LNCAP (cell line): ENCODE data around the gene DDB1.

Experiments used
- TF ChIP-seq, protein P1 (sequence below): fragments of 450-650 bp; IDR thresholded peaks from 2 replicates; pipeline ENCODE4 v1.5.1; 2017; ENCODE audit warnings: mild to moderate bottlenecking

The DDB1 gene

GRCh38 chr11:61352038-61352437 lies 19.1 kb upstream of the DDB1 start:
- TF ChIP-seq, protein P1, sequence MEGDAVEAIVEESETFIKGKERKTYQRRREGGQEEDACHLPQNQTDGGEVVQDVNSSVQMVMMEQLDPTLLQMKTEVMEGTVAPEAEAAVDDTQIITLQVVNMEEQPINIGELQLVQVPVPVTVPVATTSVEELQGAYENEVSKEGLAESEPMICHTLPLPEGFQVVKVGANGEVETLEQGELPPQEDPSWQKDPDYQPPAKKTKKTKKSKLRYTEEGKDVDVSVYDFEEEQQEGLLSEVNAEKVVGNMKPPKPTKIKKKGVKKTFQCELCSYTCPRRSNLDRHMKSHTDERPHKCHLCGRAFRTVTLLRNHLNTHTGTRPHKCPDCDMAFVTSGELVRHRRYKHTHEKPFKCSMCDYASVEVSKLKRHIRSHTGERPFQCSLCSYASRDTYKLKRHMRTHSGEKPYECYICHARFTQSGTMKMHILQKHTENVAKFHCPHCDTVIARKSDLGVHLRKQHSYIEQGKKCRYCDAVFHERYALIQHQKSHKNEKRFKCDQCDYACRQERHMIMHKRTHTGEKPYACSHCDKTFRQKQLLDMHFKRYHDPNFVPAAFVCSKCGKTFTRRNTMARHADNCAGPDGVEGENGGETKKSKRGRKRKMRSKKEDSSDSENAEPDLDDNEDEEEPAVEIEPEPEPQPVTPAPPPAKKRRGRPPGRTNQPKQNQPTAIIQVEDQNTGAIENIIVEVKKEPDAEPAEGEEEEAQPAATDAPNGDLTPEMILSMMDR, result no peak

DNA sequence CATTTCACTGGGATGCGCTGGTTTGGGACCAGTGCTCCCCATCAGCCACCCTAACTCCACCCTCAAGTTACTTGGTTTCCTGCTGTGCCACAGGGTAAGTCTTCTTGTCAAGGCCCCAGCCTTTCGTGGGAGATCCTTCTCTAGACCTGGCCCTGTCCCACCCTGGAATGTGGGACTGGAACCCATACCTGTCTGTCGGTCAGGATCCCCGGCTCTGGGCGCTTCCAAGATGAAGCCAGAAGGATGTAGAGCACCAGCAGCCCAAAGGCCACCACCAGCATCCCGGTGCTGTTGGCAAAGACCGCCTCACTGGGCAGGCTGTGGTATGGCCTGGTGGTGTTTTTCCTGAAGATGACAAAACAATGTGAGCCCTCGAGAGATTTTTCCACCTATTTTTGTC lies 17.9 kb upstream of the DDB1 start:
- TF ChIP-seq, protein P1, result no peak

- TF ChIP-seq, protein P1, result no peak
These were observed 17.4 kb upstream of the DDB1 start for GRCh38 chr11:61350336-61350735.

DNA sequence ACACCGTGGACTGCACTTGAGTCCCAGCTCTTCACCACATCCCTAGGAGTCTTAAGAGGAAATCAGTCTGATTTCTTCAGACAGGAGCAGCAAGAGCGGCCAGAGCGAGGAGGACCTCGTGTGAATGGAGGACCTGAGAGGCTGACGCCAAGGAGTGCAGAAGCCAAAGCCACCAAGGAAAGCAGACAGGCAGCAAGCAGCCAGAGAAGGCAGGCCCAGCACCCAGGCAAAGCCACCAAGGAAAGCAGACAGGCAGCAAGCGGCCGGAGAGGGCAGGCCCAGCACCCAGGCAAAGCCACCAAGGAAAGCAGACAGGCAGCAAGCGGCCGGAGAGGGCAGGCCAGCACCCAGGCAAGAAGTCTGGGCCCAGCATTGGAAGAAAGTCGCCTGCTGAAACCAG lies 17.0 kb upstream of the DDB1 start:
- TF ChIP-seq, protein P1, result no peak

GRCh38 chr11:61349189-61349751 lies 16.4 kb upstream of the DDB1 start:
- TF ChIP-seq, protein P1, result no peak

DNA sequence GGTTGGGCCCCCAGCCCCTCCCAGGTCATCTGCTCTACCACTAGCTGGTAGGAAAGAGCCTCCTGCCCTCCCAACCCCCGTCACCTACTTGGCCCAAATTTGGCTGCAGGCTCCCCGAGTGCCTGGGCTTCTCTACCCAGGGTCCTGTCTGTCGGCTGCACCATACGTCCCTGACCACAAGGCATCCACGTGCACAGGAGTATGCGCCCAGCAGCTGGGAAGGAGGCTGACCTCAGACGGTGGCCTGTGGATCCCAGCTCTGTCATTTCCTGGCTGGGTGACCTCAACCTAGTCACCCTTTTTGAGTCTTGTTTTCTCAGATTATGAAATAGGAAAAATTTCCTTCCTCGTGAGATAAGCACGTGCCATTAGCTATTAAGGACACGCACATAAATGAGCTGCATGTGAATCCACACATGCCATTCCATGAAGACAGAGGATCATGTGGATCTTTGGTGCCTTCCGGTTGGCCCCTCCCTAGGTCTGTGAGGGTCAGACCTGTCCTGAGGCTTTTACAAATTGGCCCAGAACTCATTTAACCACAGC lies 15.1 kb upstream of the DDB1 start:
- TF ChIP-seq, protein P1, result no peak

- TF ChIP-seq, protein P1, result no peak
These were observed 13.3 kb upstream of the DDB1 start for GRCh38 chr11:61345954-61346843.
